ENCODE data around the gene SLMAP. TPM values are rescaled to one million over a fixed set of nuclear protein-coding genes. Genes with fewer than 3 reads are reported as not detected.

SLMAP gene
- total and polyA plus RNA-seq, 2 experiments from 2014 or later = 32.1 to 73.0 TPM

GRCh38 chr3:57805266-57805665 is 49.2 kb downstream of the SLMAP start:
- H3K27ac Mint-ChIP-seq = peak overlapping the region; percentile 62
- peaks cover 6% of the 10 kb centered on the region for H3K27me3 Mint-ChIP-seq (ENCODE audit: insufficient read depth, low read depth, poor library complexity)
- H3K4me2 ChIP-seq = no peak overlapping the region
- H3F3A ChIP-seq (replicated peaks; ENCODE audit: low read depth) = no peaks in the 10 kb centered on the region
- no peaks in the 10 kb centered on the region for H3K9me2 ChIP-seq (ENCODE audit: insufficient read depth)
- H3K36me3 ChIP-seq (ENCODE audit: insufficient read depth) = no peaks in the 10 kb centered on the region
- H3K9me3 Mint-ChIP-seq = no peaks in the 10 kb centered on the region
- no peak overlapping the region for H3K4me3 Mint-ChIP-seq
- peaks cover 14% of the 10 kb centered on the region for H3K4me1 ChIP-seq (ENCODE audit: insufficient read depth)
- TF ChIP-seq STAT1 (IDR thresholded peaks at IDR 0.05; ENCODE audit: unreplicated experiment) (no peak), EZH2 (IDR thresholded peaks at IDR 0.05; ENCODE audit: low read depth, unreplicated experiment) (no peak), ZNF331 (CRISPR knock-in tag; IDR thresholded peaks at IDR 0.05; ENCODE audit: low read depth) (no peak), EZH2phosphoT487 (IDR thresholded peaks at IDR 0.05; ENCODE audit: unreplicated experiment) (no peak), JUNB (IDR thresholded peaks at IDR 0.05; ENCODE audit: unreplicated experiment) (no peak), POLR2AphosphoS5 (IDR thresholded peaks at IDR 0.05; ENCODE audit: low read depth) (no peak), CTCF (conservative IDR thresholded peaks at IDR 0.05; ENCODE audit: low read depth in 2 of 2) (no peak), ETS1 (IDR thresholded peaks at IDR 0.05) (no peak), REST (IDR thresholded peaks at IDR 0.05; ENCODE audit: unreplicated experiment) (no peak), ZNF462 (CRISPR knock-in tag; IDR thresholded peaks at IDR 0.05) (no peak), CREB1 (CRISPR knock-in tag; IDR thresholded peaks at IDR 0.05; ENCODE audit: low read depth) (no peak), NANOG (IDR thresholded peaks at IDR 0.05; ENCODE audit: borderline replicate concordance) (no peak), ZNF114 (CRISPR knock-in tag; IDR thresholded peaks at IDR 0.05) (no peak)
- peak overlapping the region; percentile 67; the same call in 1 of the 2 replicates for H3K27ac ChIP-seq (ENCODE audit: low read depth)
- no peak overlapping the region for H2AFZ ChIP-seq
- no peak for ATAC-seq
- no peaks in the 10 kb centered on the region for H3K36me3 Mint-ChIP-seq (ENCODE audit: low read depth)
- H3K79me2 ChIP-seq (replicated peaks; ENCODE audit: insufficient read depth) = peaks cover 93% of the 10 kb centered on the region
- no peak for DNase-seq (ENCODE audit: low spot score)
- H4K20me1 ChIP-seq (replicated peaks; ENCODE audit: insufficient read depth) = peaks cover 19% of the 10 kb centered on the region
- peaks cover 55% of the 10 kb centered on the region for H3K4me1 Mint-ChIP-seq
- no peak overlapping the region for H3K4me3 ChIP-seq
- no peaks in the 10 kb centered on the region for H3K27me3 ChIP-seq (ENCODE audit: insufficient read depth)
